ENCODE data around the gene CYP2S1. TPM values are rescaled to one million over a fixed set of nuclear protein-coding genes. Genes with fewer than 3 reads are reported as not detected.
A peak's percentile ranks its signal among the peaks of the same experiment; 100 is the strongest.

The CYP2S1 gene
- total RNA-seq, 2 donors from 2014 or later = 8.6 to 26.7 TPM

GRCh38 chr19:41154060-41154459 is 39.0 kb upstream of the CYP2S1 start:
- H3K36me3 Mint-ChIP-seq (ENCODE audit: low read depth) = no peaks in the 10 kb centered on the region
- H3K27ac Mint-ChIP-seq = no peak overlapping the region
- WGBS, 2 experiments (ENCODE audit: insufficient coverage in 1 of 2, insufficient read length in 1 of 2) = 100% methylated on average over 4 to 6 of the region's 7 CpGs
- H3K27me3 ChIP-seq (ENCODE audit: control insufficient read depth, insufficient read depth, low read length, poor library complexity, severe bottlenecking) = no peaks in the 10 kb centered on the region
- DNase-seq = no peak
- TF ChIP-seq, protein P1, sequence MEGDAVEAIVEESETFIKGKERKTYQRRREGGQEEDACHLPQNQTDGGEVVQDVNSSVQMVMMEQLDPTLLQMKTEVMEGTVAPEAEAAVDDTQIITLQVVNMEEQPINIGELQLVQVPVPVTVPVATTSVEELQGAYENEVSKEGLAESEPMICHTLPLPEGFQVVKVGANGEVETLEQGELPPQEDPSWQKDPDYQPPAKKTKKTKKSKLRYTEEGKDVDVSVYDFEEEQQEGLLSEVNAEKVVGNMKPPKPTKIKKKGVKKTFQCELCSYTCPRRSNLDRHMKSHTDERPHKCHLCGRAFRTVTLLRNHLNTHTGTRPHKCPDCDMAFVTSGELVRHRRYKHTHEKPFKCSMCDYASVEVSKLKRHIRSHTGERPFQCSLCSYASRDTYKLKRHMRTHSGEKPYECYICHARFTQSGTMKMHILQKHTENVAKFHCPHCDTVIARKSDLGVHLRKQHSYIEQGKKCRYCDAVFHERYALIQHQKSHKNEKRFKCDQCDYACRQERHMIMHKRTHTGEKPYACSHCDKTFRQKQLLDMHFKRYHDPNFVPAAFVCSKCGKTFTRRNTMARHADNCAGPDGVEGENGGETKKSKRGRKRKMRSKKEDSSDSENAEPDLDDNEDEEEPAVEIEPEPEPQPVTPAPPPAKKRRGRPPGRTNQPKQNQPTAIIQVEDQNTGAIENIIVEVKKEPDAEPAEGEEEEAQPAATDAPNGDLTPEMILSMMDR (conservative IDR thresholded peaks at IDR 0.05) = no peak
- no peaks in the 10 kb centered on the region for H3K4me1 Mint-ChIP-seq
- no peak overlapping the region for H3K27ac ChIP-seq (ENCODE audit: low read depth, low read length)
- H3K27me3 Mint-ChIP-seq (ENCODE audit: insufficient read depth) = no peaks in the 10 kb centered on the region
- no peak overlapping the region for H3K4me3 ChIP-seq (ENCODE audit: low read length)
- H3K36me3 ChIP-seq (ENCODE audit: control insufficient read depth, insufficient read depth, low read length) = no peaks in the 10 kb centered on the region
- H3K9me3 ChIP-seq (ENCODE audit: control insufficient read depth, low read length) = peaks cover 6% of the 10 kb centered on the region
- peaks cover 15% of the 10 kb centered on the region for H3K9me3 Mint-ChIP-seq
- no peak overlapping the region for H3K4me3 Mint-ChIP-seq
- no peaks in the 10 kb centered on the region for H3K4me1 ChIP-seq (ENCODE audit: control insufficient read depth, insufficient read depth, low read length)
- no peak overlapping the region for H3K9ac ChIP-seq (ENCODE audit: extremely low read depth, low read length, poor library complexity, severe bottlenecking)

DNA sequence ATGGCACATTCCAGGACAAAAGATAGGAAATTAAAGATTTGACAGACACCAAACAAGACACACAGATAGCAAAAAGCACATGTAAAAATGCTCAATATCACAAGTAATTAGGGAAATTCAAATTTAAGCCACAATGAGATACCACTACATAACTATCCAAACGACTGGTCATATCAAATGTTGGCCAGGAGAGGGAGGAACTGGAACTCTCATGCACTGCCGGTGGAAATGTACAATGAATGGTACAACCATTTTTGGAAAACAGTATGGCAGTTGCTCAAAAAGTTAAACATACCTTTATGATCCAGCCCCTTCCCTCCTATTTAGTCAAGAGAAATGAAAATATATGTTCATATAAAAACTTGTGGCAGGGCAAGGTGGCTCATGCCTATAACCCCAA is 36.8 kb upstream of the CYP2S1 start:
- Mint-ChIP-seq H3K9me3 (peaks cover 15% of the 10 kb centered on the region), H3K36me3 (ENCODE audit: low read depth) (no peaks in the 10 kb centered on the region), H3K27ac (no peak overlapping the region), H3K4me1 (no peaks in the 10 kb centered on the region), H3K27me3 (ENCODE audit: insufficient read depth) (no peaks in the 10 kb centered on the region), H3K4me3 (no peak overlapping the region)
- Histone ChIP-seq H3K4me3 (ENCODE audit: low read length) (no peak overlapping the region), H3K4me1 (ENCODE audit: control insufficient read depth, insufficient read depth, low read length) (no peaks in the 10 kb centered on the region), H3K9ac (ENCODE audit: extremely low read depth, low read length, poor library complexity, severe bottlenecking) (no peak overlapping the region), H3K9me3 (ENCODE audit: control insufficient read depth, low read length) (peaks cover 6% of the 10 kb centered on the region), H3K27ac (ENCODE audit: low read depth, low read length) (no peak overlapping the region), H3K27me3 (ENCODE audit: control insufficient read depth, insufficient read depth, low read length, poor library complexity, severe bottlenecking) (no peaks in the 10 kb centered on the region), H3K36me3 (ENCODE audit: control insufficient read depth, insufficient read depth, low read length) (no peaks in the 10 kb centered on the region)
- no peak for DNase-seq
- WGBS, 2 experiments (ENCODE audit: insufficient coverage in 1 of 2, insufficient read length in 1 of 2) = 100% methylated on average over 1 to 2 of the region's 2 CpGs
- TF ChIP-seq, protein P1 (conservative IDR thresholded peaks at IDR 0.05) = peak; percentile 35

GRCh38 chr19:41159881-41160280 is 33.1 kb upstream of the CYP2S1 start:
- DNase-seq = no peak
- Histone ChIP-seq H3K27me3 (ENCODE audit: control insufficient read depth, insufficient read depth, low read length, poor library complexity, severe bottlenecking) (no peaks in the 10 kb centered on the region), H3K36me3 (ENCODE audit: control insufficient read depth, insufficient read depth, low read length) (no peaks in the 10 kb centered on the region), H3K9me3 (ENCODE audit: control insufficient read depth, low read length) (peaks cover 6% of the 10 kb centered on the region), H3K9ac (ENCODE audit: extremely low read depth, low read length, poor library complexity, severe bottlenecking) (no peak overlapping the region), H3K27ac (ENCODE audit: low read depth, low read length) (no peak overlapping the region), H3K4me3 (ENCODE audit: low read length) (no peak overlapping the region), H3K4me1 (ENCODE audit: control insufficient read depth, insufficient read depth, low read length) (no peaks in the 10 kb centered on the region)
- H3K9me3 Mint-ChIP-seq = peaks cover 16% of the 10 kb centered on the region
- no peak overlapping the region for H3K4me3 Mint-ChIP-seq
- no peak overlapping the region for H3K27ac Mint-ChIP-seq
- TF ChIP-seq, protein P1 (conservative IDR thresholded peaks at IDR 0.05) = no peak
- no peaks in the 10 kb centered on the region for H3K4me1 Mint-ChIP-seq
- H3K36me3 Mint-ChIP-seq (ENCODE audit: low read depth) = no peaks in the 10 kb centered on the region
- WGBS, 2 experiments (ENCODE audit: insufficient coverage in 1 of 2, insufficient read length in 1 of 2) = 94 to 100% methylated on average over 1 to 2 of the region's 2 CpGs
- H3K27me3 Mint-ChIP-seq (ENCODE audit: insufficient read depth) = no peaks in the 10 kb centered on the region

All from endodermal cell (in vitro differentiated cells).